GF-D8 (cell line): Measurements from ENCODE around the gene COX4I1.
A peak's percentile ranks its signal among the peaks of the same experiment; 100 is the strongest.

Experiments
- DNase-seq: peaks from one replicate; lab custom pipeline; 2025; lab: John Stamatoyannopoulos, UW

Gene COX4I1

DNA sequence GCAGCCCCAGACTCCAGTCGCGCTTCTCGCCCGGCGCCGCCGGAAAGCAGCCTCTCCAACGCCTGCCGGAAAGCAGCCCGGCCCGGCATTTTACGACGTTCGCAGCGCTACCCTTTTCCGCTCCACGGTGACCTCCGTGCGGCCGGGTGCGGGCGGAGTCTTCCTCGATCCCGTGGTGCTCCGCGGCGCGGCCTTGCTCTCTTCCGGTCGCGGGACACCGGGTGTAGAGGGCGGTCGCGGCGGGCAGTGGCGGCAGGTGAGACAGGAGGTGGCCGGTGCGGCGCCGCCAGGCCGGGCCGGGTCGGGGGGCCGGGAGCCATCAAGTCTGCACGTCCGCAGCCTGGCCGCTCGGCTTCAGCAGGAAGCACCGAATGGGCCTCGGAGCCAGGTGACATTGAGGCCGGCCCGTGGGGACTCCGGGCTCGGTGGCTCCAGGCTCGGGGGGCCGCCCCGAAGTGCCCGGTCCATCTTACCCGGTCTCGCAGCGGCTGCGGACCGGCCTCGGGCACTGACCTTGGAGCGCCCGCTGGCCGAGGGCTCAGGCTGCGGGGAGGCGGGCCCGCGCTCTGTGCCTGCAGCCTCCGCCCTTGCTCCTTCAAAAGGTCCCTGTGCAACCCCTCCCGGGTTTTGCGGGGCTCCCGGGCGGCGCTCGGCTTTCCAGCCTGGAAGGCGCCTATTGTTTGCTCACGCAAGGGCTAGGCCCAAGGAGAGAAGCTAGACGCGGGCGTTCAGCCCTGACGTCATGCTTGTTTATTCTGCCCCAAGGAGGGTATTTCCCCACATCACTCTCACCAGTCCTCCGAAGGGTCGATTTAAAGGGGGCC, at the start of gene COX4I1, which contains the start of gene EMC8:
Gene COX4I1, plus strand, starts transcription at position 199 of the 824 bp plus-strand sequence. CDS start 1,511 bp downstream, outside the sequence.
Gene EMC8, minus strand, starts transcription at position 48 of the 824 bp plus-strand sequence. CDS start 249 bp downstream, outside the sequence.
- peak; percentile 68 for DNase-seq

DNA sequence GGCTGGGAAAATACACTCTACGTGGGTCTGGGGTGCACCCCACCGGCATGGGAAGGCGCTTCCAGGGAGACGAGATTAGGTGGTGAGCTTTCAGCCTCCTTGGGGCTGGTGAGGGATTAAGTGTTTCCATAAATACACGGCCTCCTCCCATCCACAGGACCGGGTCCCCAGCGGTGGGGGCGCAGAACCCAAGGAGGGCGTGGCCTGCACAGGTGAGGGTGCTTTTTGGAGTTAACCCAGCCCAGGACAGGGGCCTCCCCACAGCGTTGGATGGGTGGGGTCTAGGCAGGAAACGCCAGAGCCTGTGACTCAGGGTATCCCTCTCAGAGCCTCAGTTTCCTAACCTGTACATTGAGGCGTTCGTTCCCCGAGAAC, 49.7 kb upstream of the COX4I1 start:
- no peak for DNase-seq

DNA sequence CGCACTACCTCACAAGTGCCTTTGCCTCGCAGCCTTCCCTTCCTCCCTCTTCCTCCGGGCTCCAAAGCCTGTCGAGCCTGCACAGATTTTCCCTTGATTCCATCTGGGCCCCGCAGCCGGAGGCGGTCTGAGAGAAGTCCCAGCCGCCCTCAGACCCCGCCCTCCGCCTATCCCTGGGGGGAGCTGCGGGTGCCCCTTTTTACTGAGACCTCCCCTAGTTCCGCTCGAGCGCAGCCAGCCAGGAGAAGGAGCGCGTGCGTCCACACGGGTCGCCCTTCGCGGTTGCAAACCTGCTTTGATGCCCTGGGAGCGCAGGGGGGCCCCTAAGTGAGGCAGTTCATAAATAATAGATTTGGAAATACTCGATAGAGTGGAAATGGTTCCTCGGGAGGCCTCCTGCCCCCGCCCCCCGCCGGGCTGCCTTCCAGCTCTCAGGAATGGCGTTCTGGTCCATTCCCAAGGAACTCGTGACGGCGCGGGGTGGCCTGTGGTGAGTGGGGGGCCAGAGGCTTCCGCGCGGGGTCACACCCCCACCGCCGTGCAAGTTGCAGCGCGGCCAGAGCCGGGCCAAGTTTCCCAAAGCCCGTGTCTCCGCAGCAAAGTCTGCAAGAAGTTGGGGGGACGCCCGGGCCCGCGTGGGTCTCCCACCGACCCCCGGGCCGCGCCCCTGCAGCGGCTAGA, 49.2 kb upstream of the COX4I1 start:
- DNase-seq: peak; percentile 27

DNA sequence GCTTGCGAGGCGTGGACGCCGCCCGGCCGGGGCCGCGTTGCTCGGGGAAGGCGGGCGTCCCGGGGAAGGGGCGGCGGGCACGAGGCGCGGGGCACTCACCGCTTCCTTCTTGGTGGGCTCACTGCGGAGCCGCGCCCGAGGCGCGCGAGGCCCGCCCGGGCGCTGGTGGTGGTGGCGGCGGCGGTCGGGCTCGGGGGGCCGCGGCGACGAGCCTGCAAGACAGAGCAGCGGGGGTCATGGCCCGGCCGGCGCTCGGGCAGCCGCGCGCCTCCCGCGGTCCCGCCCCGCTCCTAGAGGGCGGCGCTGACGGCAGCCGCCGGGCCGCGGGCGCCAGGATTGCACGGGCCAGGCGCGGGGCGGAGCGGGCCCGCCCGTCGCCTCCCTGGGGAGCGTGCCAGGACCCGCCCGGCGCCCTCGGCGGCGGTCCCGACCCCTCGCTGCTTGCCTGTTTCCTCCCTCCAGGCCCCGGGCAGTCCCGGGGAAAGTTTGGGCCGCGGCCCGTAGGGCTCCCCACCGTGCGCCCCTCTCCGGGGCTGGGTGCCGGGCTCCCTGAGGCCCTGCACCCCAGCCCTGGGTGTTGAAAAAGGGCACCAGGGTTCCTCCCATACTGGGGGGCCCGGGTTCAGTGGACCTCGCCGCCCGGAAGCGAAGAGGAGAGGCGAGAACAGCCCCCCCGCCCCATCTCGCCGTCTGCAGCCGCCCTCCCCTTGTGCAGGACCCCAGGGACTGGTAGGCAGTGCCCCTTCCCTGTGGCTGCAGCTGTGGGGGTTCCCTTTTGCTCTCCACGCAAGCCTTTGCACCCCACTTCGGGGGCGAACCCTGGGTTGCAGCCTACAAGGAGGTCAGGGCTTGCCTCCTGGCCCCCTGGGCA, 48.4 kb upstream of the COX4I1 start, which contains the start of gene C16orf74:
Gene C16orf74, minus strand, starts transcription at position 270 of the 871 bp plus-strand sequence. CDS start 15,879 bp downstream, outside the sequence.
- DNase-seq: no peak

DNA sequence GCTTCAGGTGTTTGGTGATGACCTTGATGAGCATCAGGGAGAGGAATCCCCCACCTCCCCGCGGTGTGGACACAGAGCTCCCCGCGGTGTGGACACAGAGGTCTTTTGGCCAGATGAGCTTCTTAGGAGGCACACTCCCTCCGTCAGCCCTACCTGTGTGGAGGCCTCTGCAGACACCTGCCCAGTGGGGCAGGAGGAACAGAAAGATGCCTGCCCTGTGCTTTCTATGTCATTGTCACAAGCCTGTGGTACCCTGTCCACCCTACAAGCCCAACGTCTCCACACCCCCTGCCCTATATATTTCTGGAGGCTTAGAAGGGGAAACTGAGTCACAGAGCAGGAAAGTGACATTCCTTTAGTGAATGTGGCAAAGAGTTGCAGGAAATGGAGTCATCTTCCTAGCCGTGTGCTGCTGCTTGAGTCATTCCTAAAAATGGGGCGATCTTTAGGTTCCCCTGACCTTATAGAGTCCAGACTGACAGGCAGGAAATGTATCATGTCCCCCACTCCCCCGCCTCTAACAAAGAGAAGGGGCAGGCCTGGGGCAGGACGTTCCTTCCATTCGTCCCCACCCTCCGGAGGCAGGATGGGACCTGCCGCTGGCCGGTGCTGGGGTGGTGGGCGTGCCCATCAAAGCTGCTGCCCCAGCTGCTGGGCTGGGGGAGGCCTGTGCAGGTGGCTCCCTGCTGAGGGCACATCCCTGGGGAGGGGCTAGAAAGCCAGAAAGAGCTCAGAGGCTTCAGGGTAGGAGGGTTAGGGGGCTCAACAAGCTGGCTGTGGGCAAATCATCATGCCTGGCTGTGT, 47.6 kb upstream of the COX4I1 start:
- DNase-seq: no peak

DNA sequence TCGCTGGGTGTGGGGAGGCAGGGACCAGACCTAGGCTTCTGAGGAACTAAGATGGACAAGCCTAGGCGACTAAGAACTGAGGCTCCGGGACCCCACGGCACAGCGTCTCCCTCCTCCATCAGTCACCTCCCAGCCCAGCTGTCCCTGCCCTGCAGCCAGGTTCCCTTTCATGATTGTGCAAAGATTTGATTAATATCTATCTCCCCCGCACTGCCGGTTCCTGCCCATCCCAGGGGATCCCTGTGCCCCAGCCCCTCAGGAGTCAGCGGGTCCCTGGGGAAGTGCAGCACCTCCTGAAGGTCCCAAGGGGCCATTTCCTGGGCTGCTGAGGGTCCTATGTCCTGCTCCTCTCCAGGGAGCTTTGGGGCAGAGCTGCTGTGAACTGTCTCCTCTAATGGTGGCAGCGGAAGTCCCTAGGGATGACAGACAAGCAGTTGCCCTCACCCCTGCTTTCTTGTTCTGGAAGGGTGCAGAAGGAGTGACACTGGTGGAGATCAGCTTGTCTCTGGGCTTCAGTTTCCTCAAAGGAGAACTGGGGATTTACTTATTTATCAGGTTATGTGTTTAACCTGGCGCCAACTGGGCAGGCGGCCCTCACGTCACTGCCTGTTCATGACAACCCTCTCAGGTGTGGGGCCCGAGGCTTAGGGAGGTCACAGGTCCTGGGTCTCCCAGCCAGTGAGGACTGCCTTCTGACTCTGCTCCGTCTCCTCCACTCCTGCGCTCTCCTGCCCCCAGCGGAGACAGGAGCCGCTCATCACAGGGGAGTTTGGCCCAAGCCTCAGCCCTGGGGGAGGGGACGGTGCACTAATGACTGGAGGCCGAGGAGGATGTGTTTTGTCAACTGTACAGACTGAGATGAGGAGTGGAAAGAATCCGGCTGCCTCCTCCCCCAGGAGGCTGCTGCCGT, 46.7 kb upstream of the COX4I1 start:
- DNase-seq: peak; percentile 53

DNA sequence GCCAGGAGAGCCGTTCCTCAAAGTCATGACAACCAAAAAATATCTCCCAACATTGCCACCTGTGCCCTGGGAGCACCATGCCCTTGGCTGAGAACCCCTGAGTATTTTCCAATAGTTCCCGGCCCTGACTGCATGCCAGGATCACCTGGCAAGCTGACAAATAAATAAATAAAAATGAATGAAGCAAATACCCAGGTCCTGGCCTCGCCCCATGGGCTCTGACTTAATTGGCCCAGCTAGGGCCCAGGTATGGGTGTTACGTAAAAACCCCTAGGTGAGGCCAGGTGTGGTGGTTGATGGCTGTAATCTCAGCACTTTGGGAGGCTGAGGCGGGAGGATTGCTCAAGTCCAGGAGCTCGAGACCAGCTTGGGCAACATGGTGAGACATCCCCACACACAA, 45.9 kb upstream of the COX4I1 start:
- DNase-seq: no peak

DNA sequence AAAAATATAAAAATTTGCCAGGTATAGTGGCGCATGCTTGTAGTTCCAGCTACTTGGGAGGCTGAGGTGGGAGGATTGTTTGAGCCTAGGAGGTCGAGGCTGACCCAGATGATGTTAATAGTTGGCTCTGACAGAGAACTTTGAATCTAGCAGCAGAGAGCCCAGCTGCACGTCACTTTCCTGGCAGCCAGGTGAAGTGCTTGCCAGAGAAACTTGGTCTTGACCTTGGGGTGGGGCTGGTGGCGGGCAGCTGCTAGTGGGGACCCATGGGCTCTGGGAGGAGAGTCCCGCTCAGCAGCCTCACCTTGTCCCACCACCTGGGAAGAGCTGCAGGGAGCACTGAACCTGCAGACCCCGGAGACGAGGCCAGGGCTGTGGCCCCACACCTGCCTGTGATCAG, 45.5 kb upstream of the COX4I1 start:
- no peak for DNase-seq

DNA sequence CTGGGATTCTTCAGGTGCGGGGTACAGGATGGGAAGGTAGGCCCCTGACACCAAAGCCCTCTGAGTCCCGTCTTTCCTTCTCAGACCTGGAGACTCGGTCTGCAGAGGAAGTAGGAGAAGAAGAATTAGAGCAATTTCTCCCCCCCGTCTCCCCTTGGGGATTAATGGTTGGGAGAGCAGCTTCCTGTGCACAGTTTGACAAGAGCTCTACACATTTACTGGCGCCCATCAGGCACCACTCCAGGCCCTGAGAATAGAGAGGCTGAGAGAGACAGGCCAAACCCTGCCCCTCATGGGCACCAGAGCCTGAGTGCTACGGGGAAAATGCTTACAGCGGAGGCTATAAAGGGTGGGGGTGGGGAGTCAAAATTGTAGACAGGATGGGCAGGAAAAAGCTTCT, 45.1 kb upstream of the COX4I1 start:
- peak; percentile 9 for DNase-seq

DNA sequence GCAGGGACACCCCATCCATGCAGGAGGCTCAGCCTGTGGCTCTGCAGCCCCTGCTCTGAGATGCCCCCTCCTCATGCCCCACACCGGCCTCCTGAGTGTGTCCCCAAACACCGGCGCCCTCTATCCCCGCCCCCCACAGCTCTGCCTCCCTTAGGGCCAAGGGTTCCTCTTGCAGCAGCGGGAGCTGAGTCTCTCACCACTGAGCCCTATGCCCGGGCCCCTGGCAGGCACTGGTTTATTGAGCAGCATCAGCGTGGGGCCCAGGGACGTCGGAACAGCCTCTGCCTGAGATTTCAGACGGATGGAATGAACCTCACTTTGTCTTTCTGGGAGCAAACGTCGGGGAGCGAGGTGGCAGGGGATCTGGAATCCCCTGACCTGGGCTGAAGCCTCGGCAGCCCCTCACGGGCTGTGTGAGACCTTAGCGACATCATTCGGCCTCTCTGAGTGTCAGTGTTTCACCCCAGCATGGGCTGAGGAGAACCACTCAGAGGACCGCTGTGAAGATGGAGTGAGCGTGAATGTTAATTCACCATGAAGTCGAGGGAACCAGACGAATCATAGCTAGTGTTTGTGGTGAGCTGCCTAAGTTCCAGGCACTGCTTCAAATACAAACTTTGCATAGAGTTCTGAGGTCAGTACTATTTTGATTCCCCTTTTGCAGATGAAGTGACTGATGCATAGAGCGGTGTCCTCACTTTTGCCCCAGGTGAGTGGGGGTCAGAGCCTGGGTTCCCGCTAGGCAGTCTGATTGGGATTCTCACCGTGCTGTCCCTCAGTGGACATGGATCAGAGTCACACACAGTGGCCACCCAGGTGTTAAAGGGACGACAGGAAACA, 43.3 kb upstream of the COX4I1 start:
- DNase-seq: no peak

- no peak for DNase-seq
Measured at GRCh38 chr16:85757341-85757822, 42.1 kb upstream of the COX4I1 start.

- DNase-seq: peak; percentile 93
Measured at GRCh38 chr16:85759136-85759535, 40.4 kb upstream of the COX4I1 start.

DNA sequence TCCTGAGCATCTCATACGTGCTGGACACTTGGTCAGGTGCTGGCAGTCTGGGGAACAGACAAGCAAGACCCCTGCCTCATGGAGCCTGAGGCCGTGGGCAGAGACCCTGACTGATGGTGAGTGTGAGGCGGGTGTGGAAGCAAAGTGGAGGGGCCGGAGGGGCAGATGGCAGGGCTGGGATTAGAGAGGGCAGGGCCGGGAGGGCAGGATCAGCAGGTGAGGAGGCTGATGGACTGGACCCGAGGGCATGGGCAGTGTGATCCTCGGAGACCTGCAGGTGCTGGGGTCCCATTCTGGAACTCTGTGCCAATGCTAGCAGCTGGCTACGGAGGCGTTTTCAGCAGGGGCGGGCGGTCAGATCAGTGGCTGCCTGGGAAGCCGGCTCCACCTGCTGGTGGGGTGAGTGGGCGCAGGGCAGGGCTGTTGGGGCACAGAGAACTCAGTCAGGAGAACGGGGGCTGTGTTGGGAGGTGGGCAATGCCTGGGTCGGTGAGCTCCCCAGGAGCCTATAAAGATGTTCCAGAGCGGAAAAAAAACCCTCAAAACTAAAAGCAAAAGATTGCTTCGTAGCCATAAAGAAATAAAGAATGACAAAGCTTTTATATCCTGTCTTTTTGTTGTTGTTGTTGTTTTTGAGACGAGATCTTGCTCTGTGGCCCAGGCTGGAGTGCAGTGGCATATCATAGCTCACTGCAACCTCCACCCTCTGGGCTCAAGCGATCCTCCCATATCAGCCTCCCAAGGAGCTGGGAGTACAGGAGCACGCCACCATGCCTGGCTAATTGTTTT, 39.7 kb upstream of the COX4I1 start:
- no peak for DNase-seq

DNA sequence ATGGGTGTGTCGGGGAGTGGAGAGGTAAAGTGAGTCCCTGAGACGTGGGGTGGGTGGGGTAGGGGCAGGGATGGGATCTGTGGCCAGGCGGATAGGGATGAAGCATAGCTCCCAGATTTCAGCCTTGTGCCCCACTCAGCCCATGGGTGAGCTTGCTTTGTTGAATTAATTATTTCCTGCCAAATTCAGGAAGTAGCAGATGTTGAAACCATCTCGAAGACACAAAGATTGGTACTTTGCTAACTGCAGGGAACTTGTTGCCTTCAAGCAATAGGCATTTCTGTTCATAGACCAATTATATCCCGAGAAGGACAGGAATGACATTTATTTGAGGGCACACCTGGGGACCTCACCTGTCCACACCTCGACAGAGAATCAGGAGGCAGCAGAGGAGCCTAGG, 37.6 kb upstream of the COX4I1 start:
- peak; percentile 78 for DNase-seq

DNA sequence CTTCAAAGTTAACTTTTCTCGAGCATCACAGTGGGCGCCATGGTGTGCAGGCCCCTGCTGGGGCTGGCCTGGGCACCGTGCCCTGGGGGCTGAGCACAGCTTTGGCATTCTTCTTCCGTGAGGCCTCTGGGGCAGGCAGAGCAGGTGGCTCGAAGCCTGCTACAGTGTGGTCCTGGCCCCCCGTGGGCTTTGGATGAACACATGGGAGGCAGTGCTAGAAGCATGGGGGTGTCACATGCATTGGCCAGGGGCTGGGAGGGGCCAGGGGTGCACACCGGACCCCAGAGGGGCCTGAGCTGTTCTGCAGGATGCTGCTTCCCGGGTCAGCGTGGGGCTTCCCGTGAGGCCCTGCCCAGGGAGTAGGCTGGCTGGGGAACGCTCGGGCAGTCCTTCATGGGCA, 36.5 kb upstream of the COX4I1 start:
- no peak for DNase-seq

DNA sequence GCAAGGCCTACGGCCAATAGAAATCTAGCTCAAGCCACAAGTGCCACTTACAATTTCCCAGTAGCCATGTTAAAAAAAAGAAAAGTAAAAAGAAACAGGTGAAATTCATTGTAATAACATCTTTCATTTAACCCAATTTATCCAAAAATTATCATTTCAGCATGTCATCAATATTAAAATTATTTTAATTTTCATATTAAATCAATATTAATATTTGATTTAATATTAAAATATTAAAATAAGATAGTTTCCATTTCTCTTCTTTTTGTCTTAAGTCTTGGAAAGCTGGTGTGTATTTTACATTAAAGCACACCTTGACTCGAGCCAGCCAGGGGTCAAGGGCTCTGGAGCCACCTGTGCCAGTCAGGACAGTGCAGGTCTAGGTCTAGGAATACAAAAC, 35.9 kb upstream of the COX4I1 start:
- DNase-seq: no peak

- no peak for DNase-seq
Measured at GRCh38 chr16:85765211-85765610, 34.3 kb upstream of the COX4I1 start.

- no peak for DNase-seq
Measured at GRCh38 chr16:85765767-85766166, 33.7 kb upstream of the COX4I1 start.
